HepG2 (cell line): ENCODE measurements around the gene NMNAT1. TPM values are rescaled to one million over a fixed set of nuclear protein-coding genes. Genes with fewer than 3 reads are reported as not detected.

Experiments used
- ATAC-seq: fragments of 200-7000 bp; cut with Tn5 transposase; 3 replicates; pipeline ENCODE4 v1.9.1; 2020; ENCODE audit warnings: mild to moderate bottlenecking, moderate library complexity
- BruUV-seq: library from RNA; stranded (reverse); fragments of 400-500 nt; replicated peaks from 2 replicates; lab custom pipeline; 2021; lab: Mats Ljungman, UMichigan
- CTCF ChIA-PET: fragments of 300-600 bp; formaldehyde crosslinking; extraction: SDS; loops from one replicate; lab custom pipeline; 2021; ENCODE audit warnings: low total read pairs, inconsistent platforms, low intra/inter-chr PET ratio; lab: Yijun Ruan, JAX
- POLR2A ChIA-PET: fragments of 350-600 bp; sonication (Branson Sonifier 250); formaldehyde crosslinking; loops from one replicate; lab custom pipeline; 2020; ENCODE audit warnings: antibody characterized with exemption, inconsistent platforms; lab: Yijun Ruan, JAX
- DNase-seq: peaks from one replicate; pipeline ENCODE4 v3.0.0-alpha.2; 2015; ENCODE audit warnings: low spot score
- FAIRE-seq: peaks from 3 replicates; lab custom pipeline; 2011; peaks lifted over from hg19 to GRCh38; lab: Jason Lieb, UNC
- H2AFZ ChIP-seq: one replicate; pipeline ENCODE4 v1.6.1; 2011; ENCODE audit warnings: low read length, inconsistent platforms
- H3K27ac ChIP-seq: fragments of 300-600 bp; 3 replicates; pipeline ENCODE4 v1.8.0; 2011; ENCODE audit warnings: mixed run types, mild to moderate bottlenecking, mixed read lengths, low read length, inconsistent platforms; ENCODE audit not compliant: insufficient read depth; ENCODE audit errors: extremely low read length
- H3K27me3 ChIP-seq, 2 experiments: fragments of 200-600 bp in 1 of 2; 2 replicates in 1 of 2; 3 replicates in 1 of 2; pipeline versions ENCODE4 v1.6.0 to v1.8.0; 2011; ENCODE audit warnings: low read length in 2 of 2, mild to moderate bottlenecking in 2 of 2, moderate library complexity in 2 of 2, inconsistent platforms in 1 of 2; ENCODE audit not compliant: insufficient read depth in 2 of 2, control insufficient read depth in 1 of 2
- H3K36me3 ChIP-seq, 2 experiments: fragments of 200-600 bp in 1 of 2; replicated peaks in 1 of 2; 2 replicates in 1 of 2; 3 replicates in 1 of 2; pipeline versions ENCODE4 v1.5.1 to v1.8.0; 2011; ENCODE audit warnings: low read length in 2 of 2, inconsistent platforms in 1 of 2; ENCODE audit not compliant: insufficient read depth in 2 of 2, control insufficient read depth in 1 of 2
- H3K4me1 ChIP-seq: 2 replicates; pipeline ENCODE4 v1.5.1; 2012; ENCODE audit warnings: low read length, inconsistent platforms; ENCODE audit not compliant: insufficient read depth
- H3K4me2 ChIP-seq: 2 replicates; pipeline ENCODE4 v1.6.0; 2011; ENCODE audit warnings: low read depth, low read length, inconsistent platforms
- H3K4me3 ChIP-seq, 3 experiments: fragments of 200-600 bp in 1 of 3; sonication (generic), shearing (Covaris generic) in 1 of 3; replicated peaks in 1 of 3; 2 replicates each; pipeline ENCODE4 v1.5.1; 2011 to 2016; ENCODE audit warnings: low read length in 3 of 3, inconsistent platforms in 2 of 3, low read depth in 2 of 3, mild to moderate bottlenecking in 2 of 3, control low read depth in 1 of 3, mixed read lengths in 1 of 3; ENCODE audit not compliant: insufficient read depth in 1 of 3
- H3K79me2 ChIP-seq: one replicate; pipeline ENCODE4 v1.6.1; 2011; ENCODE audit warnings: low read length, inconsistent platforms; ENCODE audit not compliant: insufficient read depth
- H3K9ac ChIP-seq: 2 replicates; pipeline ENCODE4 v1.6.0; 2011; ENCODE audit warnings: mild to moderate bottlenecking, low read depth, low read length, inconsistent platforms; ENCODE audit not compliant: insufficient read depth
- H3K9me3 ChIP-seq: 2 replicates; pipeline ENCODE4 v1.5.1; 2012; ENCODE audit warnings: mild to moderate bottlenecking, low read length
- H4K20me1 ChIP-seq: 2 replicates; pipeline ENCODE4 v1.6.0; 2011; ENCODE audit warnings: inconsistent platforms, mild to moderate bottlenecking, low read length, moderate library complexity; ENCODE audit not compliant: insufficient read depth
- E2F2 ChIP-seq: sonication (generic); formaldehyde crosslinking; IDR thresholded peaks from 2 replicates; pipeline ENCODE4 v1.4.0; 2020; ENCODE audit warnings: missing genetic modification reagents, borderline replicate concordance
- FUBP1 ChIP-seq: sonication (generic); formaldehyde crosslinking; IDR thresholded peaks from 2 replicates; pipeline ENCODE4 v1.5.1; 2020; ENCODE audit warnings: missing genetic modification reagents, mild to moderate bottlenecking, borderline replicate concordance
- RARG ChIP-seq: sonication (generic); formaldehyde crosslinking; IDR thresholded peaks from 2 replicates; pipeline ENCODE4 v1.4.0; 2020; ENCODE audit warnings: low read depth, mild to moderate bottlenecking, missing genetic modification reagents
- ZBTB1 ChIP-seq: sonication (generic); formaldehyde crosslinking; IDR thresholded peaks from 2 replicates; pipeline ENCODE4 v1.4.0; 2020; ENCODE audit warnings: missing genetic modification reagents, borderline replicate concordance
- ZBTB26 ChIP-seq: IDR thresholded peaks from 2 replicates; pipeline ENCODE4 v1.6.1; 2016; ENCODE audit warnings: missing compliant biosample characterization, missing genetic modification reagents, borderline replicate concordance
- ZNF230 ChIP-seq: sonication (generic); formaldehyde crosslinking; IDR thresholded peaks from 2 replicates; pipeline ENCODE4 v1.4.0; 2020; ENCODE audit warnings: mild to moderate bottlenecking, missing genetic modification reagents
- ZNF33B ChIP-seq: sonication (generic); formaldehyde crosslinking; IDR thresholded peaks from 2 replicates; pipeline ENCODE4 v1.5.1; 2020; ENCODE audit warnings: mild to moderate bottlenecking, missing genetic modification reagents
- ZNF564 ChIP-seq: sonication (generic); formaldehyde crosslinking; IDR thresholded peaks from 2 replicates; pipeline ENCODE4 v1.8.1; 2023; ENCODE audit warnings: mild to moderate bottlenecking, missing genetic modification reagents
- ZNF570 ChIP-seq: sonication (generic); formaldehyde crosslinking; IDR thresholded peaks from 2 replicates; pipeline ENCODE4 v1.4.0; 2020; ENCODE audit warnings: mild to moderate bottlenecking, missing genetic modification reagents, borderline replicate concordance
- ZZZ3 ChIP-seq: sonication (generic); formaldehyde crosslinking; IDR thresholded peaks from 2 replicates; pipeline ENCODE4 v1.4.0; 2020; ENCODE audit warnings: missing genetic modification reagents, mild to moderate bottlenecking, borderline replicate concordance
- WGBS: methylation state at CpG from one replicate; pipeline ENCODE4 v1.1.6; 2017; ENCODE audit warnings: low lambda C conversion rate; 5-methylcytosine and 5-hydroxymethylcytosine counted together
- in situ Hi-C: cut with HindIII; loops from 2 replicates; pipeline ENCODE4 v1.10.0; 2017; ENCODE audit warnings: low pct_unique_long_range_greater_than_20kb; ENCODE audit not compliant: extremely low pct_ligation_motif_present
- intact Hi-C: fragments of 100-400 bp; cut with micrococcal nuclease; formaldehyde crosslinking; loops from one replicate; pipeline ENCODE4 v1.10.0; 2022; ENCODE audit not compliant: unreplicated experiment
- polyA plus RNA-seq, 8 experiments: library from polyadenylated mRNA; depleted of rRNA in 3 of 8; stranded (reverse) in 7 of 8; unstranded in 1 of 8; fragments of >200 nt; fragmentation: Illumina TruSeq in 4 of 8; extraction: Trizol in 4 of 8; gene quantifications; 2 replicates each; pipeline versions ENCODE4 v1.2.1 to v1.2.3, GENCODE V29; 2011 to 2016; ENCODE audit warnings: low read depth in 4 of 8, missing spikeins in 1 of 8, mixed read lengths in 1 of 8; ENCODE audit not compliant: insufficient read depth in 1 of 8
- total RNA-seq, 5 experiments: library from RNA; depleted of rRNA; stranded (reverse); fragments of >200 nt; fragmentation: Illumina TruSeq; extraction: Trizol; gene quantifications; 2 replicates each; pipeline ENCODE4 v1.2.3, GENCODE V29; 2016; ENCODE audit warnings: low read depth in 1 of 5
- TF ChIP-seq, protein P1 (sequence below): sonication (generic); formaldehyde crosslinking; IDR thresholded peaks from 2 replicates; pipeline ENCODE4 v1.8.0; 2022; ENCODE audit warnings: mild to moderate bottlenecking, missing genetic modification reagents, borderline replicate concordance
- TF ChIP-seq, protein P2 (sequence below): sonication (generic); formaldehyde crosslinking; IDR thresholded peaks from 2 replicates; pipeline ENCODE4 v1.4.0; 2020; ENCODE audit warnings: mild to moderate bottlenecking, missing genetic modification reagents

NMNAT1 gene
- total and polyA plus RNA-seq, 2 of the 13 experiments (the other 11 are each of a cell fraction or from before 2014, with no cell fraction given): 5.6 to 12.2 TPM

- Histone ChIP-seq H3K27me3 (no peaks in the 10 kb centered on the region; a peak in 2 of 5 replicates), H3K9me3 (no peaks in the 10 kb centered on the region), H3K36me3 (no peaks in the 10 kb centered on the region; a peak in 1 of 5 replicates), H3K79me2 (peaks cover 65% of the 10 kb centered on the region), H3K27ac (no peak overlapping the region), H4K20me1 (peaks cover 4% of the 10 kb centered on the region; the same call in 1 of the 2 replicates), H2AFZ (no peak overlapping the region), H3K4me1 (peaks cover 84% of the 10 kb centered on the region)
- intact Hi-C loops: no loop called here
- no TSS peak for BruUV-seq
- FAIRE-seq: no peak
- CTCF ChIA-PET: no interaction called here
- in situ Hi-C loops: no loop called here
- POLR2A ChIA-PET: interaction anchor here (1.9 kb wide), 1 partner anchor 9 kb away, joined by 6 read pairs; no protein-coding TSS in a partner anchor
- no peak for DNase-seq
- no peak for ATAC-seq
- 86% methylated on average over 4 of the region's 4 CpGs for WGBS
- no peak for TF ChIP-seq ZNF564 (CRISPR knock-in tag)
- TF ChIP-seq RARG: no peak
- TF ChIP-seq E2F2 (CRISPR knock-in tag): no peak
- TF ChIP-seq ZBTB1 (CRISPR knock-in tag): no peak
- no peak for TF ChIP-seq FUBP1 (CRISPR knock-in tag)
- no peak for TF ChIP-seq ZBTB26 (CRISPR knock-in tag)
- TF ChIP-seq ZNF33B (CRISPR knock-in tag): no peak
- TF ChIP-seq ZZZ3 (CRISPR knock-in tag): no peak
- TF ChIP-seq, protein P1, sequence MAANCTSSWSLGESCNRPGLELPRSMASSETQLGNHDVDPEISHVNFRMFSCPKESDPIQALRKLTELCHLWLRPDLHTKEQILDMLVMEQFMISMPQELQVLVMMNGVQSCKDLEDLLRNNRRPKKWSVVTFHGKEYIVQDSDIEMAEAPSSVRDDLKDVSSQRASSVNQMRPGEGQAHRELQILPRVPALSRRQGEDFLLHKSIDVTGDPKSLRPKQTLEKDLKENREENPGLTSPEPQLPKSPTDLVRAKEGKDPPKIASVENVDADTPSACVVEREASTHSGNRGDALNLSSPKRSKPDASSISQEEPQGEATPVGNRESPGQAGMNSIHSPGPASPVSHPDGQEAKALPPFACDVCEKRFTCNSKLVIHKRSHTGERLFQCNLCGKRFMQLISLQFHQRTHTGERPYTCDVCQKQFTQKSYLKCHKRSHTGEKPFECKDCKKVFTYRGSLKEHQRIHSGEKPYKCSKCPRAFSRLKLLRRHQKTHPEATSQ (CRISPR knock-in tag): no peak
- TF ChIP-seq, protein P2, sequence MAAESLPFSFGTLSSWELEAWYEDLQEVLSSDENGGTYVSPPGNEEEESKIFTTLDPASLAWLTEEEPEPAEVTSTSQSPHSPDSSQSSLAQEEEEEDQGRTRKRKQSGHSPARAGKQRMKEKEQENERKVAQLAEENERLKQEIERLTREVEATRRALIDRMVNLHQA (CRISPR knock-in tag): no peak
- TF ChIP-seq ZNF230 (CRISPR knock-in tag): no peak
- no peak for TF ChIP-seq ZNF570 (CRISPR knock-in tag)
- TF ChIP-seq, all 625 proteins: peak for 0
- Histone ChIP-seq H3K4me2 (no peak overlapping the region), H3K4me3 (no peak overlapping the region), H3K9ac (no peak overlapping the region)
Measured at GRCh38 chr1:9905010-9905409, 38.3 kb upstream of the NMNAT1 start.
